Measurements from ENCODE around the gene FEM1C.

FEM1C gene

GRCh38 chr5:115557667-115558387 lies 13.3 kb upstream of the FEM1C start:
- DNase-seq (ENCODE audit: low read depth): peak; percentile 32

- DNase-seq (ENCODE audit: low read depth): no peak
Measured at GRCh38 chr5:115556276-115556675, 11.7 kb upstream of the FEM1C start.

DNA sequence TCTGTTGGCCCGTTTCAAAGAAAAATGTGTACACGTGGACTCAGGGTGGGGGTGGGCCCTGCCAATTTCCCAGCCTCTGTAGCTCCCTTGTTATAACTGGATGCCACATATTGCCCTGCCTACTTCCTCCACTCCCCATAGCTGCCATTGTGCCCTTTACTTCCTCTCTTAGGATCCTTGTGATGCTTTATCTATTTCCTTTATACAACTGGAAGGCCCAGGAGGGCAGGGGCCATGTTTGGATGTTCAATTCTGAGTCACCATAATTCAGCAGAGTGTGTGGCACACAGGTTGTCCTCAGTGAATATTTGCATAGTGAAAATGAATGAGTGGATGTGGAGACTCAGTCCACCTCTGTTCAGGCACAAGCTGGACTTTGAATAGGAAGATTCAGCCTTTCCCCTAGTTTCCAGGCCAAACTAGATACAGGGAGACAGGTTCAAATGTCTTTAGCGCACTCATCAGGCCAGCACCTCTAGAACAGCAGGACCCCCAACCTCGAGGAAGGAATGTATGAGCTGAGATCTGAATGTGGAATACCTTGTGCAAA lies 10.6 kb upstream of the FEM1C start:
- DNase-seq (ENCODE audit: low read depth): no peak

DNA sequence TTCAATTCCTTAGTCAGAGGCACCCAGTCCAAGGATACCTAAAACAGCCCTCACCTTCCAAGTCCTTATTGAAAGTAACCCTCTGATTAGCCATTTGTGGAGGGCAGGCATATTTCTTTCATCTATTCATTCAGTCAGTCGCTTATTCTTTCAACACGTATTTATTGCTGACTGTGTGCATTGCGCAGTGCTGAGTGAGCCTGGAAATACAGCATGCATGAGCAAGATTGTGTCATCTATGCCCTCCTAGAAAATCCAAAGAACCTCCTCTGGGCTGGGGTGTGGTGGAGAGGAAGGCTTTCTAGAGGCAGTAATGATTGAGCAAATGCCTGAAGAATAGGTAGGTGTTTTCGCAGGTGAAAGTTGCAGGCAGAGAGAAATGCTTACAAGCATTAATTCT lies 8.5 kb upstream of the FEM1C start:
- DNase-seq (ENCODE audit: low read depth): peak; percentile 39

DNA sequence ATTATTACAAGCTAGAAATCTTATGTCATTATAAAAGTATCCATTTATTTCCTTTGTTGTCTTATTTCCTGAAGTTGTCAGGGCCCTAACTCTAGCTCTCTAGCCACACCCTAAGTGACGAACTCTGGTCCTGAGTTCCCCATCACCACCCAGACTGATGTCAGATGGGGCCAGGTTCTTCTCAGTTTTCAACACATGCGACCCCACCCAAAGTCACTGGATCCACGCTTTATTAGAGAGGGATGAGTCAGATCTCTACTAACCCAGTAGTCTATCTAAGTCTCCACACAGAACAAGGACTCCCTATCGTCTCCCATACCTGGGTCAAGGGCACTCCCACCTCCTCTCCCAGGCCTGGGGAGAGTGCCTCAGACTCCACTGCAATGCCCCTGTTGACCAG lies 6.8 kb upstream of the FEM1C start:
- DNase-seq (ENCODE audit: low read depth): peak; percentile 42

- DNase-seq (ENCODE audit: low read depth): no peak
Measured at GRCh38 chr5:115549154-115549553, 4.6 kb upstream of the FEM1C start.

DNA sequence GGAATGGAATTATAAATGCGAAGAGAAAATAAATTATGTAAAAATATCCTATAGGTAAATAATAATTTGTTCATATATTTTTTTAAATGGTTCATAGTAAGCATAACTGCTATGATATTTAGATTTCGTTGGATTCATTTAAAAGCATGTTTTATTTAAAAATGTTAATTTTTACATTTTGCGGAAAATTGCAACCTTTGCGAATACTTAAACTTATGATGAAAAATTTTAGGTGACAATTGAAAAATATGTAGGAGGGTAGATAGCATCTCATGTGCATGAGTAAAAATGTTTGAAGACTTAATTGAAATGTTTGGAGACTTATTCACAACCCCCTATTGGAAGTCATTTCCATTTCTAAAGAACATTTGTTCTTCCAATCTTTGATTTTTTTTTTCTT lies 4.1 kb upstream of the FEM1C start:
- DNase-seq (ENCODE audit: low read depth): no peak

DNA sequence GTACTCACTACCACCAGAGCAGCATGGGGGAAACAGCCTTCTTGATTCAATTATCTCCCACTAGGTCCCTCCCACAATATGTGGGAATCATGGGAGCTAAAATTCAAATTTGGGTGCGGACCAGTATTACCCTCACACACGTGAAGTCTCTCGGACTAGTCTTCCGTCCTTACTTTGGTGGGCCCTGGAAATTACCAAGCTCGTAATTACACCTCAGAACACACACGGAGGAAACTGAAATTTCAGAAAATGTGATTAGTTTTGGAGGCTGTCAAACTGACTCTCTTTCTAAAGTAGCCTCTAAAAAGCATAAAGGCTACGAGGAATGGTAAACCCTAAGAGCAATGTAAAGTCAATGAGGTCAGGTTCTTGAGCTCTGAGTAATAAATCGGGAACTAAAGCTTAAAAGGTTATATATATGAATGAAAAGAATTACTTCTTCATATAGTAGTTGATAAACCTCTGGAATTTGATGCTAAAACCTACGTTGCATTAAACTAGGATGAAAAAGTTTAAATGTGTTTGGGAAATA lies 842 bp upstream of the FEM1C start:
- no peak for DNase-seq (ENCODE audit: low read depth)

DNA sequence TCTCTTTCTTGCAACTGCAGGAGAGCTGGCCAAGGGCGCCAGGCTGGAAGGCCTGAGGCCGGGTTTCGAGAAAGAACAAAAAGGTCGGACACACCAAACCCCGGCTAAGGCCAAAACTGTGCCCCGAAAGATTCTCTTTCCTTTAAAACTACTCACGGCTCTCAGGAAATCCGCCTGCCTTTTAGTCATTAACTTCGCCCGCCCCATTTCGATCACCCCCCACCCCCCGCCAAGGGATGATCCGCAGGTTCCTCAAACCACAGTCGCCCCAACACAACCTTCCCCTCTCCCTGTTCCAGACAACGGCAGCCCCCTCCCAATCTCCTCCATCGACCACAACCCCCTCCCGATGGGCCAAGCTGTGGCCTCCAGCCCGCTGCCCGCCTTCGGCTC lies 536 bp downstream of the FEM1C start:
- no peak for DNase-seq (ENCODE audit: low read depth)

GRCh38 chr5:115543365-115544042 lies 1.1 kb downstream of the FEM1C start:
- peak; percentile 48 for DNase-seq (ENCODE audit: low read depth)

- no peak for DNase-seq (ENCODE audit: low read depth)
Measured at GRCh38 chr5:115542651-115543364, 1.8 kb downstream of the FEM1C start.

- DNase-seq (ENCODE audit: low read depth): peak; percentile 17
Measured at GRCh38 chr5:115542086-115542485, 2.5 kb downstream of the FEM1C start.

GRCh38 chr5:115541611-115542010 lies 3.0 kb downstream of the FEM1C start:
- DNase-seq (ENCODE audit: low read depth): no peak

- DNase-seq (ENCODE audit: low read depth): no peak
Measured at GRCh38 chr5:115535479-115536035, 9.0 kb downstream of the FEM1C start.

- DNase-seq (ENCODE audit: low read depth): no peak
Measured at GRCh38 chr5:115532517-115532916, 12.1 kb downstream of the FEM1C start.

- DNase-seq (ENCODE audit: low read depth): no peak
Measured at GRCh38 chr5:115531787-115532367, 12.7 kb downstream of the FEM1C start.

- no peak for DNase-seq (ENCODE audit: low read depth)
Measured at GRCh38 chr5:115531380-115531779, 13.2 kb downstream of the FEM1C start.

DNA sequence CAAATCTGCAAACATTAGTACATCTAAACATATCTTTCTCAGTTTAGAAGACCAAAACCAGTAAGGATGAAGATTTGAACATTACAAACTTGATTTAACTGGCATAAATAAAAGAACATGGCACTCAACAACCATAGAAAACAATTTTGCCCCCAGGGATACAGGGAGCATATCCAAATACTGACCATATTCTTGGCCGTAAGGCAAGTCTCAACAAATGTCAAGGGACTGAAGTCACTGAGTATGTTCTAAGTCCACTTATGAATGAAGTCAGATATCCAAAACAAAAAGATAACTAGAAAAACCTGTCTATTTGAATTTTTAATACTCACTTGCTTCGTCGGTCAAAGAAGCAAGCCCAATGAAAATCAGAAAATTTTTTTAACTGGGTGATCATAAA lies 14.1 kb downstream of the FEM1C start:
- peak; percentile 89 for DNase-seq (ENCODE audit: low read depth)

DNA sequence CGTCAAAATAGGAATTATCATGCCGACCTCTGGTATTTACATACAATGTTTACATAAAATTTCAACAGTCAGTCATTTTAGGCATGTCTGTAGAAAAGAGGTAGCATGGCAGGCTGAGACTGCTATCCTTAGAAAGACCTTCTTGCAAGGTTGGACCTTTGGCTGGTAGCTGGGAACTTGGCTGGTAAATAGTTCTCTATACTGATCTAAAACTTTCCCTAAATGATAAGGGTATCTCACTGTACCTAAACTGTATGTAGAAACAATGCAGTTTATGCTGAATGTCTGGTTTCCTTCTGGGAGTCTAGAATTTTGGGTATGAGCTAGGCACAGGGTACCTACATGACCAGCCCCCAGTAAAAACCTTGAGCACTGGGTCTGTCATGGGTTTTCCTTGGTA lies 18.0 kb downstream of the FEM1C start:
- no peak for DNase-seq (ENCODE audit: low read depth)

GRCh38 chr5:115524199-115524847 lies 20.3 kb downstream of the FEM1C start:
- DNase-seq (ENCODE audit: low read depth): no peak

- DNase-seq (ENCODE audit: low read depth): no peak
Measured at GRCh38 chr5:115522832-115523403, 21.7 kb downstream of the FEM1C start.
